ENCODE measurements around the gene NT5DC3. TPM values are rescaled to one million over a fixed set of nuclear protein-coding genes. Genes with fewer than 3 reads are reported as not detected.

The NT5DC3 gene
- total RNA-seq, 1 donor from 2014 or later: 7.0 TPM

DNA sequence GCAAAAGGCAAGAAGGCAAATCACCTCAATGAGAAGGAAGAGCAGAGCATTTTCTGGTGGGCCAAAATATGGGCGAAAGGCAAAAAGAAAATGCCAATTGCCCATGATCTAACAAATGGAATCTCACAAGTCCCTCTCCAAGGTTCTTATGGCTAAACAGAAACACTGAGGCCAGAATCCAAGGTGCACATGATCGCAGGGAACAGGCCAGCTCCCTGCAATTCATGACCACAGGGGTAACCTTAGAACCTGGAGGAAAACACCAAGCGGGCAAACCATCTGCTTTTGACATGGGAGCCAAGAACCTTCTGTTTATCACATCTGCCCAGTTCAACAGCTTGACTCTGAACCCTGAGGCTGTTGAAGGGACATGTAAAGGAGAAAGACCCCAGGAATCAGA, 60.0 kb downstream of the NT5DC3 start:
- DNase-seq: no peak

DNA sequence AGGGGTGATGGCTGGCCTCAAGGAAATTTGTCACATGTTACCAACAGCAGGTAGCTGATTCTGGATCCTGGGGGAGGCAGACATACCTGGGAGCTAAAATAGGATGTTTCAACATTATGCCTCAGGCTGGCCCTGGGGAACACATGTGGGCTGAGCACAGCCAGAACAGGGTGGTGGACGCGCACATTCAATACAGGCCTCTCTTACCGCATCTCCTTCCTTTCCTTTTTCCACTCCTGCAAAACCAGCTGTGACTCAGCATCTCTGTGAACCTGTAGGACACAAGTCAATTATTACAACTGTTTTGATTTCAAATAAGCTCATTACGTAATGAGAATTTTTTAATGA, 61.0 kb downstream of the NT5DC3 start:
- DNase-seq: no peak

DNA sequence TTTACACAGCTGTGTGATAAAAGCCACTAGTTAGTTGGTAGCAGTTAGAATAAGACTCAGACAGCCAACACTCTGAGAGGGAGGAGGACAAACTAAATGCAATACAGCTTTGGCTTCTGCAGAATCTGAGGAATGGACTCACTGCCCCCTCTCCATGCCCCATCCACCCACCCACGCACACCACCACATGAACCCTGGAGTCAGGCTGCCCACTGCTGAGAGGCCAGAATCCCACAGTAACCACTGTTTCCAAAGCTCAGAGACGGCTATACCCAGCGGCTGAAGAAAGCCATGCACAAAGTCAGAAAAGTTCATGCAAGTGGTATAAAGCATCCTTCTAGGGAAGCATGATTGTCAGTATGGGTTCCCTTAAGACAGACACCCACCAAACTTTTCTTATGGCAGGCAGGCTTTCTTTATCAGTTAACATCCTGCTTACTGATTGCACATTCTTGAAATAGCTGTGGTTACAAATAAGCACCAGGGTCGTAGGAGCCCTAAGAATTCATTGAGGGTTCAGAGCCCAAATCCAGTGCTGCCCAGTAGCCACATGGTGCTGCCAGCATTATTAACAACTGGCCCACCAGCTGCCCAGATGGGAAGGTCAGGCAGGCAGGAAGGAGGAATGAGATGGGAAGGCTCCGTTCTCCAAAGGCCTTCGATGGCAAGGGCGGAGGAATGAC, 61.5 kb downstream of the NT5DC3 start:
- no peak for DNase-seq

DNA sequence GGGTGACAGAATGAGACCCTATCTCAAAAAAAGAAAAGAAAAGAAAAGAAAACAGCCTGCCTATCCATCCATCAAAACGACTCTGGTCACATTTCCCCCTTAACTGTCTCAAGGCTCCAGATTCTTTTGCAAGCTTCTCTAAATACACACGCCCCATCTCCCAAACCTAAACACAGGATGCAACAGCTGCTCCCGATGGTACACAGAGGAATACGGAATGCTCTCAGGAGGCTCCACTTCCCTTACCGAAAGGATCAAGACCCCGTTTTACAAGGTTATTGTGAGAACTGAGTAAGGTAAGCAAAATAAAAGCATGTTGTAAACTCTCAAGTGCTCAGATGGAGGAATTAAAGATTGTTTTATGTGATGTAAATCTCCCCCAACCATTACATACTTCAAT, 62.3 kb downstream of the NT5DC3 start:
- no peak for DNase-seq

DNA sequence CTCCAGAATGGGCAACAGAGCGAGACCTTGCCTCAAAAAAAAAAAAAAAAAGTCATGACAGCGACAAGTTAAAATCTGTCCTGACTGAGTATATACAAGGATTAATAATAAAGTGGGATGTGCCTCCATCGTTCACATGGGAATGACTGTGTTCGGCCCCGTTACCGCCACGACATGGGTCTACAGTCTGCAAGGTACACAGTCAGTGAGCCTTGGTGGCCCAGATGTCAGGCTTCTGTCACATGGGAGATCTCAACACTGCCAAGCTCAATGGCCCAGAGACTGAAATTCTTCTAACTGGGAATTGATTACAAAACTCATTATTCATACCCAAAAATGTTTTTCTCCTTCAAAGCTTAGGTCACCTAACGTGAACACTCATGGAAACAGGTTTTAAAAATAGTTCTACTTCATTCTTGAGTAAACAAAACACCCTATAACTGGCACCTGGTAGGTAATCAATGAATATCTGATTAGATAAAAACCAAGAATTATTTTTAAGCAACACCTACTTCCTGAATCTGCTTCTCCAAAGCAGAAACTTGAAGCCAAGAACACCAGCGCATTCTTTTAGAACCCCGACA, 66.0 kb downstream of the NT5DC3 start:
- DNase-seq: no peak

DNA sequence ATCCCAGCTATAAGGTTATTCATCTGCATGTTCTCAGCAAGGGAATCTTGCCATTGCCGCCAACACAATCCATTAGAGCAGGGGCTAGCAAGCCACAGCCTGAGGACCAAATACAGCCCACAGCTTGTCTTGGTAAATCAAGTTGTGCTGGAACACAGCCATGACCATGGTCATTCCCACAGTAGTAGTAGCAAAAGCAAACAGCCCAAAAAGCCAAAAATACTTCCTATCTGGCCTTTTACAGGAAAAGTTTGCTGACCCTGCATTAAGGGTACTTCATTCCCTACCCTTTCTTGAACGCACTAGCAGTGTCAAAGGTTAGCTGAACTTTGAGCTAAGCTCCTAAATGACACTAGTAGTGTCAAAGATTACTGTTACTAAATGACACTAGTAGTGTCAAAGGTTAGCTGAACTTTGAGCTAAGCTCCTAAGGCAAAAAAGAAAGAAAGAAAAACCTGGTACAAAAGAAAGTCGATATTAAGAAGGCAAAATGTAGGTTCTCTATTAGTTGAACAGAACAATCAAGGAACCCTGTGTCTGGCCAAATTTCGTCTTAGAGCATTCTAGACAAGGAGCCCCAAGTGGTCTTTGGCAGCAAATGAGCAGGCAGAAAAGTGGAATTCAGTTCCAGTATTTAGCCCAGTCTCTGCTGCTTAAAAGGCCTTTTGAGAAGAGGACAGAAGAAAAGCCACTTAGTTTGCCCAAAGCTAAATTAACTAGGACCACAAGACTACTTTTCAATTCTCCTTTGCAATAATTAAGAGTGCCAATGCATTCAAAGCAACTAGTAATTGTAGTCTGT, 67.7 kb downstream of the NT5DC3 start:
- no peak for DNase-seq

DNA sequence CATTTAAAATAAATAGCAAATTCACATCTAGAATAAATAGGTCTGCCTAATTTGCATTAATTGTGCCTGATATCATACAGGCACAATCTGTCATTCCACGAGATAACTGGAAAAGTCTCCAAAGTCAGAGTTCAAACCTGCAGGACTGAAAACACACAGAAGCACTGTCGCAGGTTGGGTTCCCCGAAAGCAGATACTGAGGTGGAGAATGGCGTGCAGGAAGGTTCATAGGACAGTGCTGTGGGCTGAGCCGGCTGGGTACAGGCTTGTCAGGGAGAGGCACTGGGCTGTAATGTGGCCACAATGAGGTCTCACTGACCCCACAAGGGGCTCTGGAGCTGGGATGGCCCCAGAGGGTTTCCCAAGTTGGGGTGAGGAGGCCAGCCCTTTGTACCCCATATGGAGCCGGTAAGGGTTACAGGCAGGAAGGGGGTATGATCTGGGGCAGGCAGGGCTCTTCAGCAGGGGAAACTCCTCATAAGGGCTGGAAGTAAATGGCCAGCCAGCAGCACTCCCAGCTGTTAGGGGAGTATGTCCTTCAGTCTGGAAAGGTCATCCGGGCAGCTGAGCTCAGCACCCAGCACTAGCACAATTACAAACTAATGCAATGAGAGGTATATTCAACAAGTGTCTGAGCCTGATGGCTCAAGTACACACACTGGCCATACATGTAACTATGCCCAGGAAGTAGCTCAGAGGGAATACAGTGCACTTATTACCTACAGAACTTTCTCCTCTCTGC, 68.5 kb downstream of the NT5DC3 start:
- no peak for DNase-seq

DNA sequence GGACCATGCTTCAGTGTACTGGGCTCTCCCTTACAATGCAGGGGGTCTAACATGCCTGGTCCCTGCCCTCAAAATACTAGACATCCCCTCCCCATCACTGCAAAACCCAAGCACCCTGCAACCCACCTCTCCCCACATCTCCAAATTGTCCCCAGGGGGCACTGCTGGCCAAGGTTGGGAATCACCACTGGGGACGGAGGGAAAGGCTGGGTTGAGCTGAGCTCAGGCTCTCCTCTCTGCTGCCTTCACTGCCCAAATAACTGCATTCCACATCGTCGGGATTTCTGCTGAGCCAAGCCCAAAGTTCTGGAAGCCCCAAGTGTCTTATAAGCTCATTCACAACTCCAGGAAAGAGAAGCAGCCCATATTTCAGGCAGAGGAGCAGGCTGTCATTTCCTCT, 69.6 kb downstream of the NT5DC3 start:
- DNase-seq: peak; percentile 73

DNA sequence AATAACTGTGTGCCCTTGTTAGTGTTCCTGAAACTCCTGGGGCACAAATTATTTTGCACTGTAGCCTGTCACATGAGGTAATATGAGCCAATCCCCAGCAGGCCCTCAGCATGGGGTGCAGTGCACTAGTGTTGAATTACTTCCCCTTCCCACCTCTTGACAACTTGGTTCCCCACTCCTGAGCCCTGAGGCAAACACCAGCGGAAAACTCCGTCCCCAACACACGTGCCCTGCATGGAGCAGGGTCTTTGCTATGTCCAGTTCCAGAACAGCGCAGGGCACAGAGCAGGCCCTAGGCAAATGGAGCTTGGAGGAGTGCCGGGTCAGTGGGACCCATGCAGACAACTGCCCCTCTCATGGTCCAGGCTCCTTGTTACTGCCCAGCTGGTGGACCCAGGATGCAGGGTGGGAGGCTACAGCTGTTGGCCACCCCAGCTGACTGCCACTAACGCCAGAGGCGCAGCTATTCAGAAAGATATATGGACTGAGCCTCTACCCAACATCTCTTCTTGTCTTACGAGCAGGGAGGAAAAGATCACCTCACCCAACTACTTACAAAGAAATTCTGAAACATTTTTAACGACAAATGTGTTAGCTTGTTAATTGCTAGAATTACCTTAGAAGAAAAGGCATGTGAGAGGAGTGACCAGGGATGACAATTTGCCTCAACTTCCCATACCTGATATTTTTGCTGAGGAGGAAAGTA, 71.6 kb downstream of the NT5DC3 start:
- no peak for DNase-seq

DNA sequence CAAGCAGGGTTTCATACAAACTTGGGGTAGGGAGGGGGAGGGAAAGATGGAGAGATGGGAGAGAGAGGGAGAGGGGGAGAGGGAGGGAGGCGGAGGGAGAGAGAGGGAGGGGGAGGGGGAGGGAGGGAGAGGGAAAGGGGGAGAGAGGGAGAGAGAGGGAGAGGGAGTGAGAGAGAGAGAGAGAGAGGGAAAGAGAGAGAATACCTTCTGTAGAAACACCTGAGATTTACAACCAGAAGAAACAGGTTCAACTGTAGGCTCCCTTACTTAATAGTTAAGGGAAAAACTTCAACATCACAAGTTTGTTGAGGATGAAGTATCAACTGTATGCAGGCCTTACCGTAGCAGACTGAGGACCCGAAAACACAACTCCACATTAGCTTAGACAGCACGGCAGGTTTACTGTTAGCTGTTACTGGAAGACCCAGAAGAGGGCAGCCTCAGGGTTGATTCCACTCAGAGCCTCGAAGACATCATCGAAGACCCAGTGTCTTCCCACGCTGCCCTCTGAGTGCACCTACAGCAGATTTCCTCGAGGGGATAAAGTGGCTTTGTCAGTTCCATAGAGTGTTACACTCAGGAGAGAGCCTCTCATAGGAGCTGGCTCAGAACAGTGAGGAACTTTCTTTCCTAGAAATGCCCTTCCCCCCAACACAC, 72.4 kb downstream of the NT5DC3 start:
- no peak for DNase-seq

DNA sequence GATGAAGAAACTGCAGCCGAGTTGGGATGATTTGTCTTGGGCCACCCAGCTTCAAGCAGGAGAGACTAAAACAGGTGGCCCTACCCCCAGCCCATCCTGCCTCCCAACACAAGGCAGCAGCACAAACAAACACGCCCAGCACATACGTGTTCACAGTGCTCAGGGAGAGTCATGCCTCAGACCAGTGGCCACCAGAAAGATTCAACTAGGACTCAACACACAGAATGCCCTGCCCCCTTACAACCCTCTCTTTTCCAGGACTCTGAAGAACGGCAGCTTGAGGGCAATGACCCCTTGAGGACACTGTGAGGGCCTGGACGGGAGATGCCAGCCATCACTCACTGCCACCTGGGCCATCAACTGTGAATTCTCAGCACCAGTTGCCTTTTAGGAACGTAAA, 75.0 kb downstream of the NT5DC3 start:
- no peak for DNase-seq

DNA sequence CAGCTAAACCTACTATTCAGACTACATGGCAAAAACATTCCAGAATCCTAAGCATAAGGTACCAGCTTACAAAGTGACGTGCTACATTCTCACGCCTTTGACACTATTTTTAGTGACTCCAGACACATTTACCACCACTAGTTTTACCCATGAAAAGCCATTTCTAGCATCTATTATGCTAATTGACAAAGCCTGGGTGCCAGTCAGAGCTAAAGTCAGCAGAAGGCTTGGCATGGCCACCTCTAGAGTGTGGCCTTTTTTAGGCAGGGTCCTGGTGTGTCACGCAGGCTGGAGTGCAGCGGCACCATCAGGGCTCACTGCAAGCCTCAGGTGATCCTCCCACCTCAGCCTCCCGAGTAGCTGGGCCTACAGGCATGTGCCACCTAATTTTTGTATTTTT, 75.7 kb downstream of the NT5DC3 start:
- DNase-seq: no peak

DNA sequence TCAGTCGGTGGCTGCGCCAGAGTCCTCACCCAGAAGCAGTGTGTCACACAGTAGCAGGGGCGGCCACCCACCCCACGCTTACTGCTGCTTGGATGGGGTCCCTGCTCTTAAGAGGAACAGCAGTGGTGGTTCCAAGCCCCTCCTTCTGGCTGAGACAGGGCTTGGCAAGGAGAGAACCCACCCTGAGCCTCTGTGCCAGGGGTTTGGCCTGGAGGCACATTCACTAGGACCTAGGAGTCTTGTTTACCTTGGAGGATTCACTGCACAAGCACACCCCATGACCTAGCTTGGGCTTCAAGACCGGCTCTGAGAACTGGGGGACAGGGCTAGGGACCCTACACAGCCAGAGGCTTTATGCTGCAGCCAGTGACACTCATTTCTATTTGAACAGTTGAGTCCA, 78.6 kb downstream of the NT5DC3 start:
- DNase-seq: no peak

DNA sequence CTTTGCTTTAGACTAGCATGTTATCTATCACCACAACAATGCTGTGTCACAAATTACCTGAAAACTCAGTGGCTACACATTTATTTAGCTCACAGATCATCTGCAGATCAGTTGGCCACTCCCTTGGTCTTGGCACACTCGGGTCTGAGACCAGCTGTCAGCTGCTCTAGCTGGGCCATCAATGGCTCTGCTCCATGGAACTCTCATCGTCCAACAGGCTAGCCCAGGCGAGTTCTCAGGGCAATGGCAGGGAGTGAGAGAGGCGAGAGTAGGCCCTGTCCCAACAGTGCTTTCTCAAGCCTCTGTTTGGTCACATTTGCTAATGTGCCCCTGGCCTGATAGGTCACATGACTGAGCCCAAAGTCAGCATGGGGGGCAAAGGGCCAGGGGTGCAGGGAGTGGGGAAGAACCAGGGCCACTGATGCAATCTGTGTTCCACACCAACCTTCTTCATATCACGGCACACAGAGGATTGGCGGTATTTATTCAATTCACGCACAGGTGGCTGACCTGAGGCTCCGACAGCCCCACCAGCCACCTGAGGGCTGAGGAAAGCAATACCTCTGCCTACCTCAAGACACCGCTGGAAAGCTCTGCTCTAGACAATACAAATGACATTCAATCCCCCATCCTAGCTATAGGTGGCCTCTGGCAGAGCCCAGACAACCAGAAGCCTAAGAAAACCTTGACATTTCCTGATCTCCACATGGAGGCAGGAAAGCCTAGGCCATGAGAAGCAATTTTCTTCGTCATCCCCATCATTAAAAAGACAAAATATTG, 82.5 kb downstream of the NT5DC3 start:
- DNase-seq: no peak

DNA sequence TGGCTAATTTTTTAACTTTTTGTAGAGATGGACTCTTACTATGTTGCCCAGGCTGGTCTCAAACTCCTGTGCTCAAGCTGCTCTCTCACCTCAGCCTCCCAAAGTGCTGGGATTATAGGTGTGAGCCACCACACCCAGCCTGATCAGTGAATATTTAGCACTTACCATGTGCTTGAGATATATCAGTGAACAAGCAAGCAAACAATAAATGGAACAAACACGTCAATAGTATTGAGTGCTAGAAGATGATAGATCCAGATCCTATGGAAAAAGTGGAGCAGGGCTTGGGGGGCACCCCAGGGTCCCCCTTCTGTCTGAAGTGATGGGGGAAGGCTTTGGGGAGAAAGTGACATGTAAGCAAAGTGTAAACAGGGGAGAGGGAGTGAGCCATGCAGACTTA, 83.8 kb downstream of the NT5DC3 start:
- no peak for DNase-seq

DNA sequence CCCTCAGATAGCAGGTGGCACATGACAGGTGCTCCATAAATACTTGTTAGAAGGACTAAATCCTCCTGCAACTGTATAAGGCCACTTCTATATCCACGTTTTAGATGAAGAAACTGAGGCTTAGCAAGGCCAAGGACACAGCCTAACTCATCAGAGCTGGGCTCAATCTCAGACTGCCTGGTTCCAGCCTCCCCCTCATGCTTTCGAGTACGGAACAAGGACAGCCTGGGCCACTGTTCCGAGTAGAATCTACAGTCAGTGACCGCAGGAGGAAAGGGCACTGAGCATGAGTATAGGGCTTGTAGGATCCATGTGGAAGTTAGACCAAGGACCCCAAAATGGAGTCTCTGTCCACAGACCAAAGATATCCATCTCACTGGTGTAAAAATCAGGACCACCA, 84.6 kb downstream of the NT5DC3 start:
- DNase-seq: no peak

DNA sequence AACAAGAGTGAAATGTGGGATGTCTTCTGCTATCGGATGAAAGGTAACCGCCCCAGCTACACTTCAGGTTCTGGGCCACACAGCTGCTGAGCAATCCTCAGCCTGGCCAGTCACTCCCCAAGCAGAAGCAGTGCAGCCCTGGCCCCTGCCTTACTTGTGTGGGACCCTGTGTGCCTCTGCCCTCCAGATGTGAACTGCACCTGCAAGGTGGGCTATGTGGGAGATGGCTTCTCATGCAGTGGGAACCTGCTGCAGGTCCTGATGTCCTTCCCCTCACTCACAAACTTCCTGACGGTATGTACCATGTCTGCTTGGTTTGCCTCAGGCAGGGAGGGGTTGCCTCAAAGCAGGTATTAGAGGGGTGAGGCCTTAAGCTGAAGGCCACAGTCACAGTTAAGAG, 85.6 kb downstream of the NT5DC3 start:
- no peak for DNase-seq

DNA sequence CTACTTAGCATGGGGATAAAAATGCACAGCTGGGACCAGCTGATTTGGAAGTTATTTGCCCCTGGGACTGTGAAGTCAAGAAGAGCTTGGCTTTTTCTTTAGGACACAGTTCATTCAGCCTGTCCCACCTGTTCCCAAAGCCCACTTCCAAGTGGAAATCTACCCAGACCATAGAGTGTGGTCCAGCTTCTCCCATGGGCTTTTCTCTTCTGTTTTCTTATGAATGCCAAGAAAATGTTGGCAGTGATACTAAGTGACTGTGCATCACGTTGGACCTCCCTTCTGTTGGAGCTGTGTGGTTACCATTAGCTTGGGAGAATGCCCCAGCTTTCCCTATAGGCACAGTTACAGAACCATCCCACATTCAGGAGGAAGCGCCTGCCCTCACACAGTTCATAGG, 89.4 kb downstream of the NT5DC3 start:
- DNase-seq: no peak

DNA sequence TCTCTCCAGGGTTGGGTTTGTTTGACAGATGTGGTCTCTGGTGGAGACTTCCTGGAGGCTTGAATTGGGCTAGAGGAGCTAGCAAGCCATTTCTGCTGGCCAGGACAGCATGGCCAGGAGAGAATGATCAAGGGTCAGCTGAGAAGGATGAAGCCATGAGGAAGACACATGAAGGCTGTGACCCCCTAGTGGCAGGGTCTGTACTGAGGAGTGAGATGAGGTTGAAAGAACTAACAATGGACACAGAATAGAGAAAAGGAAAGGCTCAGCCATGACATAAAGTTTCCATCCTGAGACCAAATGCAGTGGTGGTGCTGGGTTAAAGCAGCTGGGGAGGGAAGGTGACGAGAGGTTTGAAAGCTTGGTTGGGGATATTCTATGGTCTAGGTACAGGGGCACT, 89.9 kb downstream of the NT5DC3 start:
- DNase-seq: no peak

DNA sequence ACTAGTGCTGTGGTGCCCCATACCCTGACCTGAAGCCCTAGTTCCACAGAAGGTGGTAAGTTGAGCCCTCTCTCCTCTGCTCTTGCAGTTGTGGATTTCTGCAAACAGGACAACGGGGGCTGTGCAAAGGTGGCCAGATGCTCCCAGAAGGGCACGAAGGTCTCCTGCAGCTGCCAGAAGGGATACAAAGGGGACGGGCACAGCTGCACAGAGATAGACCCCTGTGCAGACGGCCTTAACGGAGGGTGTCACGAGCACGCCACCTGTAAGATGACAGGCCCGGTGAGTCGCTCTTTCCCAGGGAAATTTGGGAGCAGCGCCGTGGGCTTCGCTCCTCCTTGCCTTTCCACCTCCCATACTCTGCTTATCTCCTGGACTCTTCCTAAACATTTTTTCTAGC, 92.2 kb downstream of the NT5DC3 start:
- DNase-seq: no peak

DNA sequence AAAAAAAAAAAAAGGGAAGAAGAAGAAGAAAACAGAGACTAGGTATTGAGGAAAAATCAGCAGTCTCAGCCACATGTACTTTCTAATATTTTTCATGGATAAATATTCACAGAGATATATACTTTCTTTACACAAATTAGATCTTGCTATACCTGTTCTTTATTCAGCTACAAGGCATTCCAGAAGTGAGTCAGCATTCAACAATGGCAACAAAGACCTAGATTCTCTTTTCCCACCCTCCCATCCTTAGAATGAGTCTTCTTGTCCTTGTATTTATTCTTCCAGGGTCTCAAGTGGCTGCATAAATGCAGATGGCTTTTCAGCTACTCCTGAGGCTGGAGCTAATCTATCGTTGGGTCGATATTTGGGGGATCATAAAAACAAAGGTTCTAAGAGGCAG, 93.0 kb downstream of the NT5DC3 start:
- DNase-seq: no peak

DNA sequence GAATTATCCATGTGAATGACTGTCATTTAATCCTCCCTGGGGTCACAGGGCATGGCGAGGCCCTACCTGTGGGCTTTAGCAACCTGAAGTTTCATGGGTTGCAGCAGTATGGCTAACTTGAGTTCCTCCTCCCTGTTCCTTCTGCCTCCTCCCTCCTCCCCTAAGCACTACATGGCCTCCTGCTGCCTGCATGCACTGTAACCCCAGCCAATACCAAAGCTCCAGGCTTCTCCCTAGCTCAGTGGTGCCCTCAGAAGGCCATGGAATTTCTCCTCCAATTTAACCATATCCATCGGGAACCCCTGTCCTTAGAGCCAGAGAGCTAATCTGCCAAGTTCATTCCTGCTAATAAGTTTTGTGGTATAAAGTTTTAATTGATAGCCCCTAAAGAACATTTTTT, 95.1 kb downstream of the NT5DC3 start:
- DNase-seq: no peak
